ENCODE data around the gene CD320. TPM values are rescaled to one million over a fixed set of nuclear protein-coding genes. Genes with fewer than 3 reads are reported as not detected.
"Not testable (repeated sequence)": the region's sequence is repeated elsewhere in the genome, so short reads cannot be mapped to it uniquely, and the experiment has no call there.

Gene CD320
- polyA plus RNA-seq, 12 donors: 13.9 to 23.6 (median 19.1) TPM; not detected in 1

- no peak for DNase-seq
Measured at GRCh38 chr19:8335343-8336071, 27.3 kb upstream of the CD320 start.

GRCh38 chr19:8334458-8335342 is 26.5 kb upstream of the CD320 start:
- peak; percentile 56 for DNase-seq

GRCh38 chr19:8333767-8334457 is 25.8 kb upstream of the CD320 start:
- DNase-seq: no peak

GRCh38 chr19:8332976-8333766 is 25.0 kb upstream of the CD320 start:
- no peak for DNase-seq

- DNase-seq: no peak
Measured at GRCh38 chr19:8331263-8331845, 23.2 kb upstream of the CD320 start.

- no peak for DNase-seq
Measured at GRCh38 chr19:8329996-8330395, 21.8 kb upstream of the CD320 start.

GRCh38 chr19:8325454-8325853 is 17.3 kb upstream of the CD320 start:
- no peak for DNase-seq

- no peak for DNase-seq
Measured at GRCh38 chr19:8324186-8325050, 16.3 kb upstream of the CD320 start.

- no peak for DNase-seq
Measured at GRCh38 chr19:8323781-8324185, 15.6 kb upstream of the CD320 start.

GRCh38 chr19:8322638-8322997 is 14.5 kb upstream of the CD320 start:
- DNase-seq: no peak

GRCh38 chr19:8321986-8322637 is 14.0 kb upstream of the CD320 start:
- no peak for DNase-seq

- DNase-seq: peak; percentile 99
Measured at GRCh38 chr19:8321067-8321985, 13.2 kb upstream of the CD320 start, which contains the start of the genes NDUFA7 and RPS28. Gene NDUFA7, minus strand, starts transcription at chr19:8321375. Its CDS starts 17 bp downstream, at chr19:8321358. Gene RPS28, plus strand, starts transcription at chr19:8321496. Its CDS starts 35 bp downstream, at chr19:8321531.

- no peak for DNase-seq
Measured at GRCh38 chr19:8320564-8321066, 12.5 kb upstream of the CD320 start.

- DNase-seq: no peak
Measured at GRCh38 chr19:8319807-8320520, 11.8 kb upstream of the CD320 start.

- not testable (repeated sequence) for DNase-seq
Measured at GRCh38 chr19:8318835-8319234, 10.7 kb upstream of the CD320 start.

- no peak for DNase-seq
Measured at GRCh38 chr19:8316351-8317125, 8.4 kb upstream of the CD320 start.
